Endothelial cell of umbilical vein (primary cell): ENCODE results near the gene RALGPS1. TPM values are rescaled to one million over a fixed set of nuclear protein-coding genes. Genes with fewer than 3 reads are reported as not detected.

ENCODE experiments used
- BruUV-seq: library from RNA; stranded (reverse); fragments of 400-500 nt; replicated peaks from 2 replicates; lab custom pipeline; 2021; lab: Mats Ljungman, UMichigan
- CTCF ChIA-PET: fragments of 300-600, 350-600 bp; sonication (Branson Sonifier 250); formaldehyde crosslinking; loops from one replicate; lab custom pipeline; 2021; ENCODE audit warnings: antibody characterized with exemption, inconsistent platforms; lab: Charles Lee
- POLR2A ChIA-PET: fragments of 300-600, 350-600 bp; sonication (Branson Sonifier 250); formaldehyde crosslinking; loops from one replicate; lab custom pipeline; 2021; ENCODE audit warnings: antibody characterized with exemption, inconsistent platforms; lab: Charles Lee
- DNase-seq: peaks from one replicate; pipeline ENCODE4 v3.0.0-alpha.2; 2011; ENCODE audit warnings: low read depth, low spot score
- FAIRE-seq: peaks from 2 replicates; lab custom pipeline; 2011; peaks lifted over from hg19 to GRCh38; lab: Jason Lieb, UNC
- H2AFZ ChIP-seq: 2 replicates; pipeline ENCODE4 v1.6.0; 2012; ENCODE audit warnings: low read depth, low read length, control low read depth, inconsistent platforms
- H3K27ac ChIP-seq: 2 replicates; pipeline ENCODE4 v1.5.1; 2011; ENCODE audit warnings: low read depth, mild to moderate bottlenecking, control low read depth, low read length, moderate library complexity; ENCODE audit not compliant: insufficient read depth
- H3K27me3 ChIP-seq, 2 experiments: 2 replicates each; pipeline versions ENCODE4 v1.6.0 to v1.6.1; 2011; ENCODE audit warnings: low read length in 2 of 2, mixed read lengths in 1 of 2; ENCODE audit not compliant: control insufficient read depth in 2 of 2, insufficient read depth in 2 of 2
- H3K36me3 ChIP-seq, 2 experiments: 2 replicates in 1 of 2; 3 replicates in 1 of 2; pipeline ENCODE4 v1.5.1; 2011; ENCODE audit warnings: low read length in 2 of 2, mild to moderate bottlenecking in 1 of 2, moderate library complexity in 1 of 2; ENCODE audit not compliant: control insufficient read depth in 2 of 2, insufficient read depth in 2 of 2; ENCODE audit errors: extremely low read depth in 1 of 2
- H3K4me1 ChIP-seq: 3 replicates; pipeline ENCODE4 v1.5.1; 2011; ENCODE audit warnings: mild to moderate bottlenecking, low read length; ENCODE audit not compliant: control insufficient read depth, insufficient read depth; ENCODE audit errors: extremely low read depth
- H3K4me2 ChIP-seq: 2 replicates; pipeline ENCODE4 v1.6.1; 2011; ENCODE audit warnings: low read length, control low read depth, mixed read lengths; ENCODE audit not compliant: insufficient read depth
- H3K4me3 ChIP-seq, 3 experiments: fragments of 200-600 bp in 1 of 3; sonication (generic), shearing (Covaris generic) in 1 of 3; replicated peaks in 1 of 3; 2 replicates each; pipeline ENCODE4 v1.5.1; 2011 to 2016; ENCODE audit warnings: control low read depth in 3 of 3, low read length in 3 of 3, mild to moderate bottlenecking in 2 of 3, inconsistent platforms in 1 of 3, low read depth in 1 of 3, moderate library complexity in 1 of 3; ENCODE audit not compliant: insufficient read depth in 1 of 3
- H3K79me2 ChIP-seq: 2 replicates; pipeline ENCODE4 v1.6.0; 2012; ENCODE audit warnings: low read length, inconsistent platforms; ENCODE audit not compliant: control insufficient read depth, insufficient read depth
- H3K9ac ChIP-seq: replicated peaks from 2 replicates; pipeline ENCODE3; 2011; ENCODE audit warnings: low read length, control low read depth; ENCODE audit not compliant: insufficient read depth; ENCODE audit errors: extremely low read depth
- H3K9me1 ChIP-seq: replicated peaks from 3 replicates; pipeline ENCODE4 v1.6.0; 2011; ENCODE audit warnings: mild to moderate bottlenecking, low read length; ENCODE audit not compliant: control insufficient read depth, insufficient read depth; ENCODE audit errors: extremely low read depth
- H3K9me3 ChIP-seq: replicated peaks from 2 replicates; pipeline ENCODE4 v1.5.1; 2012; ENCODE audit warnings: low read length, inconsistent platforms; ENCODE audit not compliant: control insufficient read depth, insufficient read depth
- H4K20me1 ChIP-seq: replicated peaks from 2 replicates; pipeline ENCODE3; 2011; ENCODE audit warnings: mild to moderate bottlenecking, low read length; ENCODE audit not compliant: control insufficient read depth, insufficient read depth; ENCODE audit errors: extremely low read depth
- EZH2 ChIP-seq: IDR thresholded peaks from 2 replicates; pipeline ENCODE4 v1.6.1; 2012; ENCODE audit warnings: borderline replicate concordance, low read depth, mild to moderate bottlenecking, moderate library complexity, low read length, inconsistent platforms; ENCODE audit not compliant: severe bottlenecking
- FOS ChIP-seq: IDR thresholded peaks from 2 replicates; pipeline ENCODE4 v1.6.1; 2011; ENCODE audit warnings: mild to moderate bottlenecking, low read length, moderate library complexity, borderline replicate concordance; ENCODE audit not compliant: insufficient read depth
- GATA2 ChIP-seq: IDR thresholded peaks from 2 replicates; pipeline ENCODE4 v1.7.0; 2011; ENCODE audit warnings: low read depth, mild to moderate bottlenecking, moderate library complexity, mixed read lengths, low read length; ENCODE audit not compliant: insufficient read length, insufficient read depth
- JUN ChIP-seq: IDR thresholded peaks from 2 replicates; pipeline ENCODE4 v1.6.1; 2011; ENCODE audit warnings: borderline replicate concordance, low read depth; ENCODE audit not compliant: insufficient read length, insufficient read depth
- MYC ChIP-seq: IDR thresholded peaks from one replicate; pipeline ENCODE4 v1.6.1; 2011; ENCODE audit warnings: mild to moderate bottlenecking, low read depth, low read length
- POLR2A ChIP-seq: IDR thresholded peaks from 2 replicates; pipeline ENCODE4 v1.6.1; 2012; ENCODE audit warnings: low read depth, mild to moderate bottlenecking, control low read depth, low read length
- POLR2AphosphoS5 ChIP-seq: IDR thresholded peaks from 2 replicates; pipeline ENCODE4 v1.6.1; 2012; ENCODE audit warnings: low read depth, mild to moderate bottlenecking, control low read depth, low read length, moderate library complexity; ENCODE audit not compliant: insufficient read depth
- dilution Hi-C: fragments of 300-500 bp; cut with MboI; formaldehyde crosslinking; loops from one replicate; pipeline ENCODE4 v1.15.0; 2019; ENCODE audit warnings: low sequenced_read_pairs; ENCODE audit not compliant: extremely low pct_ligation_motif_present
- intact Hi-C: fragments of 100-400 bp; cut with micrococcal nuclease; formaldehyde crosslinking; loops from one replicate; pipeline ENCODE4 v1.10.0; 2022
- polyA plus RNA-seq, 4 experiments: library from polyadenylated mRNA; depleted of rRNA in 3 of 4; stranded (reverse) in 3 of 4; unstranded in 1 of 4; fragments of >200 nt; gene quantifications; 2 replicates each; pipeline versions ENCODE4 v1.2.1 to v1.2.3, GENCODE V29; 2011 to 2012; ENCODE audit warnings: missing spikeins in 1 of 4
- total RNA-seq: library from RNA; stranded (reverse); gene quantifications from 2 replicates; pipeline ENCODE4 v1.2.3, GENCODE V29; 2021
- TF ChIP-seq, protein P1 (sequence below): IDR thresholded peaks from 2 replicates; pipeline ENCODE4 v1.6.1; 2011; ENCODE audit not compliant: insufficient read depth, insufficient read length
- TF ChIP-seq, protein P2 (sequence below), 2 donors: IDR thresholded peaks; 1 replicate in 1 of 2; 2 replicates in 1 of 2; pipeline ENCODE4 v1.5.1; 2011; ENCODE audit warnings: low read length in 2 of 2, mild to moderate bottlenecking in 2 of 2, moderate library complexity in 2 of 2, control low read depth in 1 of 2, inconsistent platforms in 1 of 2, low read depth in 1 of 2; ENCODE audit not compliant: insufficient read depth in 1 of 2; ENCODE audit errors: extremely low read depth in 1 of 2

Gene RALGPS1
- total and polyA plus RNA-seq, 2 donors (not counting 3 experiments of a cell fraction or from before 2014, with no cell fraction given): 3.8 to 5.5 TPM

DNA sequence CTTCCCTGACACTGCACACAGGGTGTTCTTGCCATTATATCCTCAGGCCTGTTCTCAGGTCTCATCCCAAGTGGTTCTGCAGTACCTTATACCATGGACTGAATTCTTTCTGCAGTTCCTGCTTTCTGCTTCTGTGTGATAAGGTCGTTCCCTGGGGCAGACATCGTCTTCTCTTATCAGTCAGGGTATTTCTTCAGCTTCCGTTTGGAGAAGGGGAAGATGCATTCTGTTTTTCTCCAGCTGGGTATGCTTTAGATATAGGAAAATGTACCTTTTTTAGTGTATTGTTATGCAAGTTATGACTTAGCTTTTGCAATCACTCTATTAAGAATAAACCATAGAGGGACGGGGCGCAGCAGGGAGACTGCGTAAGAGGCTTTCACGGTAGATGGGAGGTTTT lies 31.1 kb downstream of the RALGPS1 start:
- Histone ChIP-seq H3K4me3 (no peak overlapping the region), H3K4me1 (no peaks in the 10 kb centered on the region), H3K4me2 (no peak overlapping the region), H3K79me2 (no peaks in the 10 kb centered on the region), H3K9ac (no peak overlapping the region), H3K27me3 (peaks cover 0 to 2% of the 10 kb centered on the region in 2 experiments), H4K20me1 (no peaks in the 10 kb centered on the region), H3K36me3 (no peaks in the 10 kb centered on the region), H3K9me1 (no peaks in the 10 kb centered on the region), H2AFZ (no peak overlapping the region), H3K27ac (no peak overlapping the region), H3K9me3 (no peaks in the 10 kb centered on the region)
- TF ChIP-seq FOS: no peak
- no peak for TF ChIP-seq EZH2
- TF ChIP-seq POLR2A: no peak
- FAIRE-seq: no peak
- ChIA-PET POLR2A (no interaction called here), CTCF (interaction anchor here (0.6 to 9.1 kb wide), 4 partner anchors 213 to 269 kb away, joined by 3 to 272 read pairs (median 4); no protein-coding TSS in a partner anchor)
- DNase-seq: no peak
- intact Hi-C loops: no loop called here
- dilution Hi-C loops: no loop called here
- BruUV-seq: no TSS peak

DNA sequence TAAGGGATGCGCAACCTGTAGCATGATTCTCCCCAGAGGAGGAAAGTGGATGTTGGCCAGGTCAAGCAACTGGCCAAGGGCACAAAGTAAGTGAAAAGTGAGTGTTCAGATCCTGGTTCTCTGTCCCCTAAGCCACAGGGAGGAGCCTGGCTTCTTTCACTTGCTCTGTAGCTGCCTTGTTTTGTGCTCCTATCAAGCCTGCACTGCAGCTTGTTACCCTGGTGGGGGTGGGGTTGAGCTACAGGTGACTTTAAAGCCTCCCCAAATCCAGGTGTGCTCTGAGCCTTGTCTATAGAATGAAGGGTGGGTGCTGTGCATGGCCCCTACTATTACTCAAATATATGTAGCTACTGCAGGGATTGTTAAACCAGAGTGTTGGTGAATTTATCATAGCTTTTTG lies 32.9 kb downstream of the RALGPS1 start:
- H3K4me3 ChIP-seq: no peak overlapping the region
- H3K36me3 ChIP-seq: no peaks in the 10 kb centered on the region
- TF ChIP-seq JUN (no peak), GATA2 (no peak), POLR2AphosphoS5 (no peak), FOS (no peak), POLR2A (no peak), EZH2 (no peak), MYC (no peak)
- TF ChIP-seq, protein P1, sequence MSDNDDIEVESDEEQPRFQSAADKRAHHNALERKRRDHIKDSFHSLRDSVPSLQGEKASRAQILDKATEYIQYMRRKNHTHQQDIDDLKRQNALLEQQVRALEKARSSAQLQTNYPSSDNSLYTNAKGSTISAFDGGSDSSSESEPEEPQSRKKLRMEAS: no peak
- TF ChIP-seq, protein P2, sequence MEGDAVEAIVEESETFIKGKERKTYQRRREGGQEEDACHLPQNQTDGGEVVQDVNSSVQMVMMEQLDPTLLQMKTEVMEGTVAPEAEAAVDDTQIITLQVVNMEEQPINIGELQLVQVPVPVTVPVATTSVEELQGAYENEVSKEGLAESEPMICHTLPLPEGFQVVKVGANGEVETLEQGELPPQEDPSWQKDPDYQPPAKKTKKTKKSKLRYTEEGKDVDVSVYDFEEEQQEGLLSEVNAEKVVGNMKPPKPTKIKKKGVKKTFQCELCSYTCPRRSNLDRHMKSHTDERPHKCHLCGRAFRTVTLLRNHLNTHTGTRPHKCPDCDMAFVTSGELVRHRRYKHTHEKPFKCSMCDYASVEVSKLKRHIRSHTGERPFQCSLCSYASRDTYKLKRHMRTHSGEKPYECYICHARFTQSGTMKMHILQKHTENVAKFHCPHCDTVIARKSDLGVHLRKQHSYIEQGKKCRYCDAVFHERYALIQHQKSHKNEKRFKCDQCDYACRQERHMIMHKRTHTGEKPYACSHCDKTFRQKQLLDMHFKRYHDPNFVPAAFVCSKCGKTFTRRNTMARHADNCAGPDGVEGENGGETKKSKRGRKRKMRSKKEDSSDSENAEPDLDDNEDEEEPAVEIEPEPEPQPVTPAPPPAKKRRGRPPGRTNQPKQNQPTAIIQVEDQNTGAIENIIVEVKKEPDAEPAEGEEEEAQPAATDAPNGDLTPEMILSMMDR (IDR thresholded peaks at IDR 0.05; ENCODE audit: extremely low read depth in 1 of 2, insufficient read depth in 1 of 2, low read depth in 1 of 2, low read length in 2 of 2): no peak
- H3K9me1 ChIP-seq: no peaks in the 10 kb centered on the region
- no peak overlapping the region for H3K27ac ChIP-seq
- no peak for DNase-seq
- no peak for FAIRE-seq
- ChIA-PET POLR2A (no interaction called here), CTCF (interaction anchor here (1.1 to 1.7 kb wide), 3 partner anchors 10 to 253 kb away, joined by 3 to 5 read pairs (median 5); no protein-coding TSS in a partner anchor)
- no peak overlapping the region for H3K4me2 ChIP-seq
- no TSS peak for BruUV-seq
- dilution Hi-C loops (no loop called here), intact Hi-C loops (no loop called here)
- H3K9me3 ChIP-seq: no peaks in the 10 kb centered on the region
- no peak overlapping the region for H3K9ac ChIP-seq
- H2AFZ ChIP-seq: no peak overlapping the region
- no peaks in the 10 kb centered on the region for H3K4me1 ChIP-seq
- H4K20me1 ChIP-seq: no peaks in the 10 kb centered on the region
- peaks cover 0 to 2% of the 10 kb centered on the region in 2 experiments for H3K27me3 ChIP-seq
- no peaks in the 10 kb centered on the region for H3K79me2 ChIP-seq
